ENCODE measurements around the gene SOCS7. TPM values are rescaled to one million over a fixed set of nuclear protein-coding genes. Genes with fewer than 3 reads are reported as not detected.

The SOCS7 gene
- total RNA-seq, 1 donor from 2014 or later: 14.7 TPM

- no peaks in the 10 kb centered on the region for H3K9me3 ChIP-seq
- H3K27ac ChIP-seq: peak overlapping the region; percentile 92
- no peak for TF ChIP-seq CTCF (IDR thresholded peaks at IDR 0.05)
- peak in 1 of 2 donors; percentile 72 for TF ChIP-seq POLR2AphosphoS5 (IDR thresholded peaks at IDR 0.05; ENCODE audit: insufficient read depth in 1 of 2, low read depth in 1 of 2)
- no peak for TF ChIP-seq POLR2A (IDR thresholded peaks at IDR 0.05)
- intact Hi-C loops (cut with DNase I): loop anchor here (10.0 kb wide), 1 partner anchor 56 kb away; no protein-coding TSS in a partner anchor
- H3K27me3 ChIP-seq: no peaks in the 10 kb centered on the region
- no peak for DNase-seq (ENCODE audit: extremely low spot score in 2 of 2)
- peak overlapping the region; percentile 77 to 97 for H3K4me3 ChIP-seq
- H3K4me1 ChIP-seq: peaks cover 59% of the 10 kb centered on the region
- no peaks in the 10 kb centered on the region for H3K36me3 ChIP-seq
Measured at GRCh38 chr17:38428643-38429371, 77.2 kb downstream of the SOCS7 start.

- DNase-seq (ENCODE audit: extremely low spot score in 2 of 2): no peak
- Histone ChIP-seq H3K27ac (peak overlapping the region; percentile 92), H3K27me3 (no peaks in the 10 kb centered on the region), H3K4me1 (peaks cover 66% of the 10 kb centered on the region), H3K9me3 (no peaks in the 10 kb centered on the region), H3K4me3 (peak overlapping the region; percentile 77 to 97), H3K36me3 (no peaks in the 10 kb centered on the region)
- intact Hi-C loops (cut with DNase I): loop anchor here (10.0 kb wide), 1 partner anchor 55 kb away; no protein-coding TSS in a partner anchor
- TF ChIP-seq CTCF (IDR thresholded peaks at IDR 0.05): no peak
- no peak for TF ChIP-seq POLR2AphosphoS5 (IDR thresholded peaks at IDR 0.05; ENCODE audit: insufficient read depth in 1 of 2, low read depth in 1 of 2)
- TF ChIP-seq POLR2A (IDR thresholded peaks at IDR 0.05): no peak
Measured at GRCh38 chr17:38429476-38430100, 77.9 kb downstream of the SOCS7 start.

GRCh38 chr17:38430316-38430715 is 78.7 kb downstream of the SOCS7 start:
- no peak for DNase-seq (ENCODE audit: extremely low spot score in 2 of 2)
- TF ChIP-seq CTCF (IDR thresholded peaks at IDR 0.05) (no peak), POLR2AphosphoS5 (IDR thresholded peaks at IDR 0.05; ENCODE audit: insufficient read depth in 1 of 2, low read depth in 1 of 2) (no peak), POLR2A (IDR thresholded peaks at IDR 0.05) (no peak)
- intact Hi-C loops (cut with DNase I): no loop called here
- H3K4me3 ChIP-seq: no peak overlapping the region
- H3K36me3 ChIP-seq: no peaks in the 10 kb centered on the region
- H3K9me3 ChIP-seq: no peaks in the 10 kb centered on the region
- H3K4me1 ChIP-seq: peaks cover 61% of the 10 kb centered on the region
- no peaks in the 10 kb centered on the region for H3K27me3 ChIP-seq
- peak overlapping the region; percentile 92 for H3K27ac ChIP-seq

- Histone ChIP-seq H3K4me3 (no peak overlapping the region), H3K27me3 (no peaks in the 10 kb centered on the region), H3K9me3 (no peaks in the 10 kb centered on the region), H3K36me3 (no peaks in the 10 kb centered on the region), H3K27ac (peak overlapping the region; percentile 92), H3K4me1 (peaks cover 56% of the 10 kb centered on the region)
- intact Hi-C loops (cut with DNase I): no loop called here
- no peak for DNase-seq (ENCODE audit: extremely low spot score in 2 of 2)
- no peak for TF ChIP-seq POLR2A (IDR thresholded peaks at IDR 0.05)
- TF ChIP-seq POLR2AphosphoS5 (IDR thresholded peaks at IDR 0.05; ENCODE audit: insufficient read depth in 1 of 2, low read depth in 1 of 2): no peak
- no peak for TF ChIP-seq CTCF (IDR thresholded peaks at IDR 0.05)
Measured at GRCh38 chr17:38430822-38431221, 79.2 kb downstream of the SOCS7 start.
